ENCODE results near the gene PTPN20. TPM values are rescaled to one million over a fixed set of nuclear protein-coding genes. Genes with fewer than 3 reads are reported as not detected.
"Not testable (repeated sequence)": the region's sequence is repeated elsewhere in the genome, so short reads cannot be mapped to it uniquely, and the experiment has no call there.

The PTPN20 gene
- total RNA-seq, 1 experiment from 2014 or later, result 9.5 TPM

DNA sequence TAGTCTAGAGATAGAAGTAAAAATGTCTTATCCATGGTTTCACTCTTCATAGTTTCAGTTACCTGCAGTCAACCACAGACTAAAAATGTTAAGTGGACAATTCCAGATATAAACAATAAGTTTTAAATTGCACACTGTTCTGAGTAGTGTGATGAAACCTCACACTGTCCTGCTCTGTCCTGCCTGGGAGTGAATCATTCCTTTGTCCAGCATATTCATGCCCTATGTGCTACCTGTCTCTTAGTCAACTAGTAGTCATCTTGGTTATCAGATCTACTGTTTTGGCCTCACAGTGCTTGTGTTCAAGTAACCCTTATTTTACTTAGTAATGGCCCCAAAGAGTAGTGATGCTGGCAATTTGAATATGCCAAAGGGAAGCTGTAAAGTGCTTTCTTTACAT is 49.5 kb downstream of the PTPN20 start:
- intact Hi-C loops (cut with micrococcal nuclease; ENCODE audit: unreplicated experiment); H3K27ac ChIP-seq (ENCODE audit: low read length); DNase-seq (ENCODE audit: low read depth, low spot score); H3K36me3 ChIP-seq (ENCODE audit: control insufficient read depth, insufficient read depth, low read length); POLR2A ChIA-PET; H3K4me1 ChIP-seq (ENCODE audit: control insufficient read depth, insufficient read depth, low read length); H3K9me3 ChIP-seq (ENCODE audit: control insufficient read depth, insufficient read depth, low read depth, low read length); H3K27me3 ChIP-seq (ENCODE audit: control insufficient read depth, insufficient read depth, low read length); CTCF ChIA-PET; H3K4me3 ChIP-seq (ENCODE audit: low read depth in 2 of 2, low read length in 2 of 2); in situ Hi-C loops (cut with HindIII; ENCODE audit: low pct_unique_long_range_greater_than_20kb, low sequenced_read_pairs): not testable (repeated sequence)
- ATAC-seq, result peak; percentile 72
- BruUV-seq (replicated peaks), result TSS peak; percentile 34

DNA sequence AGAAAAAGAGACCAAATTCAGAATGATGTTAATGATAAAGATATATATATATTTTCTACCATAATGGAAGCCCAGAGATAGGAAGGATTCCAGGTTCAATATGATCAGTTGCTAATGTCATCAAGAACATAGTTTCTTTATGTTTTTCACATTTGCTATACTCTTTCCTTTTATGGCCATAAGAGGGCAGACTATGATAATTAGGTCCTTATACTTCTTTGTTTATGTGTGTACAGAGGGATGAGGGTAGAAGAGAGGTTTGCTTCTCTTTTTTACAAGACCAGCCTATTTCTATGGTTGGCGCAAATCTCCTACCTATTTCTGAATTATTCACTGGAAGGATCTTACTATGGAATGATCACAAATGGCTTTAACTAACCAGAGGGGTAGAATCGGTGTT is 52.1 kb downstream of the PTPN20 start:
- intact Hi-C loops (cut with micrococcal nuclease; ENCODE audit: unreplicated experiment); in situ Hi-C loops (cut with HindIII; ENCODE audit: low pct_unique_long_range_greater_than_20kb, low sequenced_read_pairs); H3K4me3 ChIP-seq (ENCODE audit: low read depth in 2 of 2, low read length in 2 of 2); H3K36me3 ChIP-seq (ENCODE audit: control insufficient read depth, insufficient read depth, low read length); DNase-seq (ENCODE audit: low read depth, low spot score); POLR2A ChIA-PET; H3K9me3 ChIP-seq (ENCODE audit: control insufficient read depth, insufficient read depth, low read depth, low read length); ATAC-seq; BruUV-seq (replicated peaks); H3K4me1 ChIP-seq (ENCODE audit: control insufficient read depth, insufficient read depth, low read length); H3K27me3 ChIP-seq (ENCODE audit: control insufficient read depth, insufficient read depth, low read length); CTCF ChIA-PET; H3K27ac ChIP-seq (ENCODE audit: low read length): not testable (repeated sequence)

DNA sequence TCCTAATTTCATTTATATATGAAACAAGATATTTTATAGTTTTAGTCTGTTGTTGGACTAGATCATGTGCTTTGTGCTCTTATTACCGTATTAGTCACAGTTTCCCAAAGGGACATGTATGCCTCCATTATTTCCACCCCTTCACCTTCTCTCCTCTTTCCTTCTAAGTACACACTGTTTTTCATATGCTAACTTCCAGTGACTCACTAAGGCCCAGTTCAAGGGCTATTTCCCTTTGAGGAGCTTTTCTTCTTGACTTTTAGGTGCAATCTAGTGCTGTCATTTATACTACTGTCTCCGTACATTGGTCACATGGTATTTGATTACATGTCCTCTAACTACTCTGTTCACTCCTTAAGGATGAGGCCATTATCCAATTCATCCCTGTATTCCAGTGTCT is 55.8 kb downstream of the PTPN20 start:
- H3K27ac ChIP-seq (ENCODE audit: low read length); H3K9me3 ChIP-seq (ENCODE audit: control insufficient read depth, insufficient read depth, low read depth, low read length); H3K36me3 ChIP-seq (ENCODE audit: control insufficient read depth, insufficient read depth, low read length); H3K27me3 ChIP-seq (ENCODE audit: control insufficient read depth, insufficient read depth, low read length); H3K4me1 ChIP-seq (ENCODE audit: control insufficient read depth, insufficient read depth, low read length); DNase-seq (ENCODE audit: low read depth, low spot score); ATAC-seq; H3K4me3 ChIP-seq (ENCODE audit: low read depth in 2 of 2, low read length in 2 of 2); CTCF ChIA-PET; in situ Hi-C loops (cut with HindIII; ENCODE audit: low pct_unique_long_range_greater_than_20kb, low sequenced_read_pairs); BruUV-seq (replicated peaks); intact Hi-C loops (cut with micrococcal nuclease; ENCODE audit: unreplicated experiment); POLR2A ChIA-PET: not testable (repeated sequence)

DNA sequence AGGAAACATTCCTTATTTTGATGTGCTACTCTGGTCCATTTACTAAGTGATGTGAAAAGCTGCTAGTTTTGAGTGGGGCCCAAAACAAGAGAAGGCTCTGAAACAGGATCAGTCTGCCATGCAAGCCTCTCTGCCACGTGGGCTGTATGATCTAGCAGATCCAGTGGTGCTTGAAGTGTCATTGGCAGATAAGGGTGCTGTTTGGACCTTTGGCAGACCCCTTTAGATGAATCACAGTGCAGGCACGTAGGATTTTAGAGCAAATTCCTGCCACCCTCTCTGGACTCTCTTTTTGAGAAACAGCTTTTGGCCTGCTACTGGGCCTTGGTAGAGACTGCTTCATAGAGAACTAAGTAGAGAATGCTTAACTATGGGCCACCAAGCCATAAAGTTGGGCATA is 69.0 kb downstream of the PTPN20 start:
- ATAC-seq; DNase-seq (ENCODE audit: low read depth, low spot score); H3K4me3 ChIP-seq (ENCODE audit: low read depth in 2 of 2, low read length in 2 of 2); CTCF ChIA-PET; BruUV-seq (replicated peaks); H3K27me3 ChIP-seq (ENCODE audit: control insufficient read depth, insufficient read depth, low read length); intact Hi-C loops (cut with micrococcal nuclease; ENCODE audit: unreplicated experiment); POLR2A ChIA-PET; H3K9me3 ChIP-seq (ENCODE audit: control insufficient read depth, insufficient read depth, low read depth, low read length); in situ Hi-C loops (cut with HindIII; ENCODE audit: low pct_unique_long_range_greater_than_20kb, low sequenced_read_pairs); H3K4me1 ChIP-seq (ENCODE audit: control insufficient read depth, insufficient read depth, low read length); H3K27ac ChIP-seq (ENCODE audit: low read length); H3K36me3 ChIP-seq (ENCODE audit: control insufficient read depth, insufficient read depth, low read length): not testable (repeated sequence)

DNA sequence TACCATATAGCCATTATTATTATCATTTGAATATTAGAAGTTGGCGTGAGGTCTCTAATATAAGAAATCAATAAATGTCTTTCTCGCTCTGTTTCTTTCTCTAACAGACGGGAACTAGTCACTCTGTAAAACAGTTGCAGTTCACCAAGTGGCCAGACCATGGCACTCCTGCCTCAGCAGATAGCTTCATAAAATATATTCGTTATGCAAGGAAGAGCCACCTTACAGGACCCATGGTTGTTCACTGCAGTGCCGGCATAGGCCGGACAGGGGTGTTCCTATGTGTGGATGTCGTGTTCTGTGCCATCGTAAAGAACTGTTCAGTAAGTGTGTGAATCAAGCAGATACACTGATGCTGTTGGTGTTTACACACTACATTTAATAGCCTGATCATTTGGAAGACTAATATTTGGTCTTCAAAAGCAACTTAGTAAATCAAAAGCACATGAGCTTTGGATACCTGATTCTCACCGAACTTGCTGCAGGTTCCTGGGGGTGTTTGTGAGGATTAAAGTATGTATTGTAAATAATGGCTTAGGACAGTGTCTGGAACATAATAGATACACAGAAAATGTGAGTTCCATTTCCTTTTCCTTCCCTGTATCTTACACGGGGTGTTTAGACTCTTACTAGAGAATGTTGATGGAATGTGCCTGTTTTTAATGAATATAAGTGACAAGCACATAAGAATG is 76.2 kb downstream of the PTPN20 start:
- H3K27me3 ChIP-seq (ENCODE audit: control insufficient read depth, insufficient read depth, low read length); H3K27ac ChIP-seq (ENCODE audit: low read length); POLR2A ChIA-PET; H3K4me3 ChIP-seq (ENCODE audit: low read depth in 2 of 2, low read length in 2 of 2); H3K36me3 ChIP-seq (ENCODE audit: control insufficient read depth, insufficient read depth, low read length); intact Hi-C loops (cut with micrococcal nuclease; ENCODE audit: unreplicated experiment); BruUV-seq (replicated peaks); H3K4me1 ChIP-seq (ENCODE audit: control insufficient read depth, insufficient read depth, low read length); CTCF ChIA-PET; H3K9me3 ChIP-seq (ENCODE audit: control insufficient read depth, insufficient read depth, low read depth, low read length); in situ Hi-C loops (cut with HindIII; ENCODE audit: low pct_unique_long_range_greater_than_20kb, low sequenced_read_pairs); DNase-seq (ENCODE audit: low read depth, low spot score): not testable (repeated sequence)
- peak; percentile 100 for ATAC-seq

Data from Panc1 (cell line).